ENCODE data around the gene APBA1.

Gene APBA1

DNA sequence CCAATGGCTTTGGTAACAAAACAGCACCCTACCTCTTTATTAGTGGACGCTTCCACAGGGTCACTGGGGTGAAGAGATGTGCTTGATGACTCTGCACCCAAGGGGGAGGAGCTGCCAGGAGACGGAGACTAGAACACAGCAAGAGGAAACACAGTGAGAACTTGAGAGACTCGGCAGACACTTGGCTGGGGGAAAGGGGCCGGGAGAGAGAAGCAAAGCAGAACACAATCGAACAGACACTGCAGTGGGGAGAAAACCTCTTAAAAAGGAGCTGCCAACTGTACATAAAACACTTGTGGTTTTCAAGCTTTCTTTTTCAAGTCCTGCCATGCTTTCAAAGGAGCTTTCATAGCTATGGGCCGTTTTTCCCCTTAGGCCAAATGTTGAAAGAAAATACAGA, 196.2 kb downstream of the APBA1 start:
- DNase-seq (ENCODE audit: low read depth in 2 of 2): no peak

DNA sequence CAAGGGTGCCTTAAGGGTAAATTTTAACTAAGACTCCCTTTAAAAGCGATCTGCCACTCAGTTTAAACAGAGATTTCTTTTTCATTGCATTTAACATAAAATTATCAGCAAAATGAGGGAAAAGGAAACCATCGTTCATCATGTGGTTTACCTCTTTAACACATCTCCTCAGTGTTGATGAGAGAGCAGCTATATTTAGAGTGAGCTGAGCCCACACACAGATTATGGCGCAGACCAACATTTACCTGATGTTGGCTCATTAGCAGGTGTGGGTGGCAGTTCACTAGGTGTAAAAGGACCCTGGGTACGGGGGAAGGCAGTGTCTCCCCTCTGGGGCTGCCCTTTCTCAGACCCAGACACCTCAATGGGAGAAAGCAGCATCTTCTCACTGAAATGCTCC, 197.3 kb downstream of the APBA1 start:
- DNase-seq (ENCODE audit: low read depth in 2 of 2): no peak

- no peak for DNase-seq (ENCODE audit: low read depth in 2 of 2)
Measured at GRCh38 chr9:69472101-69472620, 200.0 kb downstream of the APBA1 start.

- no peak for DNase-seq (ENCODE audit: low read depth in 2 of 2)
Measured at GRCh38 chr9:69471433-69471832, 200.7 kb downstream of the APBA1 start.

GRCh38 chr9:69470186-69470977, 201.8 kb downstream of the APBA1 start:
- no peak for DNase-seq (ENCODE audit: low read depth in 2 of 2)

DNA sequence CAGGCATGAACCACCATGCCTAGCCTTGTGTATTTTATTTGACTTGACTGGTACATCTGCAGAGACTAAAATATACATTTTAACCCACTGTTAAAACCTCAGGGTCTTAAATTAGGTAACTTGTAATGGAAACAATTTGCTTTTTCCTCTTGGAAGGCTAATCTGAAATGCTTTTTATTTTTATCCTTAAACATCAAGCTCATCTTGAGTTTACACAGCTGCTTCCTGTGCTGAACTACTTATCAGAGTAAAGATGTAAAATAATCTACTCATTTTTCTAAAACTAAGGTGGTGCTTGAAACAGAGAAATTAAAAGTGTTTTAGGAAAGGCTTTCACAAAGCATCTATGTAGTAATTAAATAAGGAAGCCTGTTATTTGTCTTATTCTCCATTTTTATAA, 203.0 kb downstream of the APBA1 start:
- DNase-seq (ENCODE audit: low read depth in 2 of 2): no peak

DNA sequence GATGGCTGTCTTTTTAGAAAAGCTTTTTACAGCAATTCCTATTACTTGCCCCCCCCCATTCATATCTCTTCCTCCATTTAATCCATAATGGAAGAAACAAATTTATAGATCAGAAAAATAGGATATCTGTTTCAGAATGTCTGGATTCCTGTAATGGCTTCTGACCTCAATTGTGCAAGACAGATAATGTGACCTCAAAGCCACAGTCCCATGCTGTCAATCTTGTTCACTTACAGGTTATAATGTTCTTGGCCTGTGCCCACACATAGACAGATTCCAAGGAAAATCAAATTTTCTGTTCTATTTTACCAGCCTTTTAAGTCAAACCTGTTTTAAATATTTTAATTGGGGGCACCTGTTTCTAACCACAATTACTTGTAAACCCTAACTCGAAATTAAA, 203.8 kb downstream of the APBA1 start:
- DNase-seq (ENCODE audit: low read depth in 2 of 2): no peak

DNA sequence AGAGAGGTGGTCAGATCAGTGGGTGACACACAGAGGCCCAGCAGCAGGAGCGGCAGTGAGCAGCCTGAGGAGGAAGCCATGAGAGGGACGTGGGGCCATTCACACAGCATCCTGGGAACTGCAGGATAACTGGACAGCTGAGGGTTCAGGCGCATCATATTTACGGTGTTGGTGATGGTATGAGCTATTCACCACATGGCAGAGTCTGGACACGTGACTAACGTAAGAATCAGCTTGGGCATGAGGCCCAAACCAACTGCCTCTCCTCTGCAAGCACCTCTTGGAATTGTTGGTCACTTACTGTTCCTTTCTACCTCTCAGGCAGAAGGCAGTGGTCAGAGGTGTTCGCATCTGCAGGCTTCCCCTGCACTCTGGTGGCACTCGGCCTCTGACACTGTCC, 206.0 kb downstream of the APBA1 start:
- no peak for DNase-seq (ENCODE audit: low read depth in 2 of 2)

DNA sequence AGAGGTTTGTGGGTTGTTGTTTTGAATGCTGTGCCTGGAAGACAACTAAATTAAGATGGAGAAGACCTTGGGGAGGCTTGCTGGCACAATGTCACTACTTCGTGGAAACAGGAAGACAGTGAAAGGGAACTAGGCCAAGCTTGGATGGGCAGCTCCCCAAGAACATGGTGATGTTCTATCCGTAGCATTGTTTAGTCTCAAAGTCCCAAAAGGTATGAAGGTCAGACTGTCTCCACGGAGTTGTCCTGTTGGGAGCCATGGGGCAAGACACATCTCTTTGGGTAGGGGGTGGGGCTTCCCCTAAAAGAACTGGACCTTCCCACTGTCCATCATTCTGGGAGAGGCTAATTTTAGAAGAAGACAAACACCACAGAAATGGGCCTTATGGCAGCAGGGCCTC, 206.7 kb downstream of the APBA1 start:
- DNase-seq (ENCODE audit: low read depth in 2 of 2): no peak

DNA sequence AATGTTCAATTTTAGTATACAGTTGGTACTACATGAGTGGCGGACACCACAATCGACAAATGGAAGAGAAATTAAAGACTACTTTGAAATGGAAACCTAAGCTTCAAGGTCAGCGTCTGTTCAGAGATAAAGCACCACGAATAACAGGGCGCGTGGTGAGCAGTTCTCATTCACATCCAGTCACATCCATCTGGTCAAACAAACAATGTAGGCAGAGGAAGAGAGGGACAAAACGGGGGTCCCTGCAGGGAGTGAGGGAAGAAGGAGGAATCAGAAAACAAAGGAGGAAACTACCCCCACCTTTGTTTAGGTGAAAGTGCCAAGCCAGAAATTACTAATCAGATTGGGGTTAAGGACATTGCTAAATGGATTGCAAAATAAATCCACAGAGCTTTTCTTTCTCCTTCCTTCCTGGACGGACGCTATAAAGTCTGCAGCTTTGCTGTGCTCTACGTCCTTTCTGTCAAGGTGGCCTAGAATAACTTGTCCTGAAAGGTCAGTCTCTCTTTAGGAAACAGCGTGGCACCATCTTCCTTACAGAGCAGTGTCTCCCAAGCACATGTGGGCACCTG, 208.6 kb downstream of the APBA1 start:
- DNase-seq (ENCODE audit: low read depth in 2 of 2): no peak

- DNase-seq (ENCODE audit: low read depth in 2 of 2): no peak
Measured at GRCh38 chr9:69462394-69462793, 209.8 kb downstream of the APBA1 start.

DNA sequence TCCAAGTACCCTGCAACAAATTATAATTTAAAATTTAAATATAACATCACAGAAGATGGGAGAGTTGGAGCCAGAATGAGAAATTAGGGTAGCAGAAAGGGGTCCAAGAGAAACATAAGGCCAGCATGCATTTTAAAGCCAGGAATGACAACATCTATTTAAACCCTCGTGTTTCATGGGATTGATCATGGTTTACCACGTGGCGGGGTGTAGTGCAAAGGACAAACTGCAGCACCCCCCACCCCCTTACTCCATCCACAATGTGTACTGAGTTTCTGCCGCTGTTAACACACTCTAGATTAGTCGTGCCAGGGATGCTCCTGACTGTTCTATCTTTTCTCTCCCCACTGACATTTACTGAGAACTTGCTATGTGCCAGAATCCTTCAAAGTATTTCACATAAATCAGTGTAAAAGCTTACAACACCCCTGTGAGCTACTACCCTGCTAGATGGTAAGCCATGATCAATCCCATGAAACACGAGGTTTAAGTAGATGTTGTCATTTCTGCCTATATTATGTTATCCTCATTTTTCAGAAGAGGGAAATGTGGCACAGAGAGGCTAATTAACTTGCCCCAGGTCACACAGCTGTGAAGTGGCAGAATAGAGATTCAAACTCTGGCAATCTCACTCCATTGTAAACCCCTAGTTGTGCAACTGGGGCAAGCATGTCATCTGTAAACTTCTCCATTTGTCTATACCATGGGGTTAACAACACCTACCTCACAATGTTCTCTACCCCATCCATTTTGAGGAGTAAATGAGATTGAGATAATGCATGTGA, 210.9 kb downstream of the APBA1 start:
- no peak for DNase-seq (ENCODE audit: low read depth in 2 of 2)

DNA sequence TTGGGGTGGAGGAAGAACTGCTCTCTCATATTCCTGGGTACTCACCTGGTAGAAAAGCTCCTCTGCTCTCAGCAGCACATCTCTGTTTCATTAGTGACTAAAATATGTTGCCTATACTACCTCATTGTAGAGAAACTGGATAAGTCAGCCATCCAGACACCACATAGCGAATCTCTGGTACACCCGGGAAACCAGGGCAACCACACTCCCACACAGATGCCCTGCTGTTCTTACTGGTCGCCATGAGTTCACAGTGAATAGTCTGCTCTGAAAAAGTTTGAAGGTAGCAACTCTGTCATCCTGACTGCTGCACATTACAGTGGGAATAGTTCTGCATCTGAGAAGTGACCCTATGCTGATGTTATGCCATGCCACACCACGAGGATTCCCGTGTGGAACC, 212.2 kb downstream of the APBA1 start:
- DNase-seq (ENCODE audit: low read depth in 2 of 2): no peak

DNA sequence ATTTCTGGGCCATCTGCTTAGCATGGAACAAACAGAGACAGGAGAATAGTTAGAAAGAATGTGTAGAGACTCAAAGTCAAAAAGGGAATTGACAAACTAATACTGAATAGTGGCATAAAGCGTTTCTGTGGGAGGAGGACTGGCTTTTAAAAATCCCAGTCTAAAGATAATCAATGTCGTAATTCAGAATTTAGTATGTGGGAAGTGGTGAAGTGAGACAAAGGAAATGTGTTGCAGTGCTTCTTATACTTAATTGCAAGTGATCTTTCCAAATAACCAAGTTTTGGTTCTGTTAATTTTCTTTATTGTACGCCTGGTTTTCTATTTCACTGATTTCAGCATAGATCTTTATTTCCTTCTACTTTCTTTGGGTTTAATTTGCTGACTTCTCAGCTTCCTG, 214.0 kb downstream of the APBA1 start:
- DNase-seq (ENCODE audit: low read depth in 2 of 2): no peak

GRCh38 chr9:69456201-69456600, 216.0 kb downstream of the APBA1 start:
- DNase-seq (ENCODE audit: low read depth in 2 of 2): no peak

DNA sequence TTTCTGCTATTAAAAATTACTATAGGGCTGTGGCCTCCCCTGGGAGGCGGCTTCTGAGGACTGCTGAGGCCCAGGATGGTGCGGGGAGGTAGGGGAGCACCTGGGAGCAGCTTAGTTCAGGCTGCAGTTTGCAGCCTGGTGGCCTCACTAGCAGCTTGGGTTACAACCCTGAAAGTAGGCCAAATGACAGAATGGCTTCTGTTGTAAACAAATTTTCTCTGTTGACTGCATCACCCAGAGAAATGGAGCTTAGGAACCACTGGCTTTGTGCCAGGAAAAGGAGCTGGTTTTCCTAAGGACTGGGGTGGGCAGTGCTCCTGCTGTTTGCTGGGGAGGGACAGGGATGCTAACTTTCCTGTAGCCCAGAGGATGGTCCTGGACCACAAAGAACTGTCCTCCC, 216.9 kb downstream of the APBA1 start:
- no peak for DNase-seq (ENCODE audit: low read depth in 2 of 2)

GRCh38 chr9:69454321-69454720, 217.8 kb downstream of the APBA1 start:
- DNase-seq (ENCODE audit: low read depth in 2 of 2): no peak

DNA sequence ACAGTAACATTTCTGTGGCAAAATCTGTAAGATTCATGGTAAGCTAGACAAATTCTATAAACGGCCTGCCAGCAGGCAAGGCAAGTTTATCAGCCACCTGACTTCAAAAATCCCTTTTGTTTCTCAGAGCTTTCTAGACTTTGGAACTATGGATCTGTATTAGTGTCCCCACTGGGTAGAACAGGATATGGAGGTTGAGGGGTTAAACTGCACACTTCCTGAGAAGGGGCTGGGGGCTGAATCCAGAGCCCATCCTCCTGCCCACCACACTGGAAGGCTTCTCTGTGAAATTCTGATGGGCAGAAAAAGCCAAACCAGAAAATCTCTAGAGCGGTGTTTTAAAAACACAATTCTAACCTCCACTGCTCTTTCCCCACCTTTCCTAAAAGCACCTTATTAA, 218.4 kb downstream of the APBA1 start:
- no peak for DNase-seq (ENCODE audit: low read depth in 2 of 2)

DNA sequence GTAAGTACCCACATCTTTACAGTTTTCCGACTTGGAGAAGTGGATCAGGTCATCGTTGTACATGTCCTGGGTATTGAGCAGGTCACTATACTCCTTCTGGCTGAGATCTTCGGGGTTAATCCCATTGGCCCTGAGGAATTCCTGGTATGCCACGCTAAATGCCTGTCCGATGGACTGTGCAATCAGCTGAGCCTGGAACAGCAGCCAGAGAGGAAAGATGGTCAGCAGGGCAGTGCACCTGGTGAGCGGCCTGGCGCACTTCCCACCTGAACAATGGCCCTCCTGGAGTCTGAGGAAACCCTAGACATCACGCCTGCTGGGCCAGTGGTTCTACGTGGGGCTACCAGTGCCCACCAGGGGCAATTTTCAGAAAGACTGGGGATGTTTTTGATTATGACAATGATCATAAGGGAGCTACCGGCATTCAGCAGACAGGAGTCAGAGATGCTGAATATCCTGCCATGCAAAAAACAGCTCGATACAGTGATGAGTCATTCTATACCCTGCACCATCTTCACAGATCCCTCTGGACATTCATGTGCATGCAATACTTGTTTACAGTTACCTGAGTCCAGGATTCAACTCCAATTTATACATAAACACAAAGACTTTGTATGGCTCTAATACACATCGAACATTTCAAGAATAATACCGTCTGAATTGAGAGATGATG, 219.9 kb downstream of the APBA1 start:
- no peak for DNase-seq (ENCODE audit: low read depth in 2 of 2)

GRCh38 chr9:69446496-69446895, 225.7 kb downstream of the APBA1 start:
- DNase-seq (ENCODE audit: low read depth in 2 of 2): no peak

DNA sequence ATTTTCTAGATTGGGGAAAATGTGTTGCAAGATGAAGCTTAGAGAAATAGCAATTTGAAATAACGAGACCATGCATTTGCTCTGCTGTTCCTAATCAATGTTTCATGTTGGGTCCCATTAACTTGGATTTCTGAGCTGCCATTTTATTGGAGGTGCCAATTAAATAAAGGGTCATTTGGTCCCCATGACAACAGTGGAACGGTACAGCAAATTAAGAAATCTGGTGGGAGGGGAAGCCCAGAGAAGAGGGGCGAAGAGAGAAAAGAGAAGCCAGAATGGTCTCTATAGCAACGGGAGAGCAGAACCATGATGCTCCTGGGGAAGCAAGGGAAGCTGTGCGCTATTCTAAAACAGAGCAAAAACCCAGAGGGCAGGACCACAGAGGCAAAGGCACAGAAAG, 226.9 kb downstream of the APBA1 start:
- no peak for DNase-seq (ENCODE audit: low read depth in 2 of 2)

GRCh38 chr9:69444791-69445190, 227.4 kb downstream of the APBA1 start:
- no peak for DNase-seq (ENCODE audit: low read depth in 2 of 2)

Data from stimulated activated CD4-positive, alpha-beta T cell treated with anti-CD3 and anti-CD28 coated beads, Interleukin-4, amount 100 ng/mL, for 48 hours (primary cell).